D721Med (cell line): ENCODE results near the gene PAIP2B.

Experiments
- DNase-seq: peaks from one replicate; pipeline ENCODE4 v3.0.0; 2011; ENCODE audit warnings: low spot score; ENCODE audit not compliant: insufficient read length
- FAIRE-seq: peaks from 2 replicates; lab custom pipeline; 2011; peaks lifted over from hg19 to GRCh38; lab: Jason Lieb, UNC
- TF ChIP-seq, protein P1 (sequence below): IDR thresholded peaks from 2 replicates; pipeline ENCODE4 v1.5.1; 2012; ENCODE audit warnings: mild to moderate bottlenecking, control low read depth; ENCODE audit not compliant: insufficient read depth; ENCODE audit errors: missing control alignments

Gene PAIP2B

GRCh38 chr2:71133603-71134002, 93.3 kb downstream of the PAIP2B start:
- no peak for DNase-seq
- FAIRE-seq = no peak
- TF ChIP-seq, protein P1, sequence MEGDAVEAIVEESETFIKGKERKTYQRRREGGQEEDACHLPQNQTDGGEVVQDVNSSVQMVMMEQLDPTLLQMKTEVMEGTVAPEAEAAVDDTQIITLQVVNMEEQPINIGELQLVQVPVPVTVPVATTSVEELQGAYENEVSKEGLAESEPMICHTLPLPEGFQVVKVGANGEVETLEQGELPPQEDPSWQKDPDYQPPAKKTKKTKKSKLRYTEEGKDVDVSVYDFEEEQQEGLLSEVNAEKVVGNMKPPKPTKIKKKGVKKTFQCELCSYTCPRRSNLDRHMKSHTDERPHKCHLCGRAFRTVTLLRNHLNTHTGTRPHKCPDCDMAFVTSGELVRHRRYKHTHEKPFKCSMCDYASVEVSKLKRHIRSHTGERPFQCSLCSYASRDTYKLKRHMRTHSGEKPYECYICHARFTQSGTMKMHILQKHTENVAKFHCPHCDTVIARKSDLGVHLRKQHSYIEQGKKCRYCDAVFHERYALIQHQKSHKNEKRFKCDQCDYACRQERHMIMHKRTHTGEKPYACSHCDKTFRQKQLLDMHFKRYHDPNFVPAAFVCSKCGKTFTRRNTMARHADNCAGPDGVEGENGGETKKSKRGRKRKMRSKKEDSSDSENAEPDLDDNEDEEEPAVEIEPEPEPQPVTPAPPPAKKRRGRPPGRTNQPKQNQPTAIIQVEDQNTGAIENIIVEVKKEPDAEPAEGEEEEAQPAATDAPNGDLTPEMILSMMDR = no peak
